ENCODE measurements around the gene IGSF23.

The IGSF23 gene

GRCh38 chr19:44645407-44646048 is 32.2 kb downstream of the IGSF23 start:
- Histone ChIP-seq H3K4me3 (ENCODE audit: insufficient read depth, low read length, poor library complexity, severe bottlenecking) (no peak overlapping the region), H3K4me2 (ENCODE audit: low read depth, low read length, poor library complexity, severe bottlenecking) (no peak overlapping the region), H3K27me3 (ENCODE audit: low read length) (no peaks in the 10 kb centered on the region), H3K9me2 (replicated peaks; ENCODE audit: insufficient read depth, low read length) (no peaks in the 10 kb centered on the region), H2AFZ (ENCODE audit: low read depth, low read length, severe bottlenecking) (no peak overlapping the region), H3K9ac (ENCODE audit: low read length) (no peak overlapping the region), H3K36me3 (ENCODE audit: low read length) (no peaks in the 10 kb centered on the region), H3K27ac (ENCODE audit: low read depth, low read length) (no peak overlapping the region), H3F3A (ENCODE audit: insufficient read depth) (no peaks in the 10 kb centered on the region), H3K9me3 (ENCODE audit: insufficient read depth, low read length) (no peaks in the 10 kb centered on the region), H4K20me1 (ENCODE audit: low read depth, low read length) (no peaks in the 10 kb centered on the region), H3K79me2 (ENCODE audit: insufficient read depth, low read length) (no peaks in the 10 kb centered on the region)
- TF ChIP-seq EZH2phosphoT487 (conservative IDR thresholded peaks at IDR 0.05; ENCODE audit: low read length) (no peak), CTCF (IDR thresholded peaks at IDR 0.05; ENCODE audit: insufficient read depth, low read length, poor library complexity, severe bottlenecking) (no peak)

DNA sequence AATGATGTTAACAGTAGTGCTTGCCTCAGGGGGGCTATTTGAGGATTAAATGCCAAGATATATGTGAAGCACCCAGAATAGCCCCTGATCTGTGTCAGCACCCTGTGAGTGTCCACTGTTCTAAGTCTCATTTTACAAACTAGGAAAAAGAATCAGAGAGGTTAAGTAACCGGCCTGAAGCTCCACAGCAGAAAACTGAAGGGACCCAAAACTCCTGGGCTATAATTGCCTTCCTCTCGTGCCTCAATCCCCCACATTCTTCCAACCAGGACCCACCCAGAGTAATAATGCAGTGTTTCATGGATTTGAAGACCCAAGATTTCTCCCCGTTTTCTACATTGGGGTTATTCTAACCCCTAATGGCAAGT is 32.7 kb downstream of the IGSF23 start:
- no peak for TF ChIP-seq EZH2phosphoT487 (conservative IDR thresholded peaks at IDR 0.05; ENCODE audit: low read length)
- TF ChIP-seq CTCF (IDR thresholded peaks at IDR 0.05; ENCODE audit: insufficient read depth, low read length, poor library complexity, severe bottlenecking) = no peak
- H3K9me2 ChIP-seq (replicated peaks; ENCODE audit: insufficient read depth, low read length) = no peaks in the 10 kb centered on the region
- no peaks in the 10 kb centered on the region for H3F3A ChIP-seq (ENCODE audit: insufficient read depth)
- no peak overlapping the region for H3K9ac ChIP-seq (ENCODE audit: low read length)
- H3K36me3 ChIP-seq (ENCODE audit: low read length) = no peaks in the 10 kb centered on the region
- H3K79me2 ChIP-seq (ENCODE audit: insufficient read depth, low read length) = no peaks in the 10 kb centered on the region
- H3K4me3 ChIP-seq (ENCODE audit: insufficient read depth, low read length, poor library complexity, severe bottlenecking) = no peak overlapping the region
- H3K27me3 ChIP-seq (ENCODE audit: low read length) = no peaks in the 10 kb centered on the region
- no peak overlapping the region for H3K4me2 ChIP-seq (ENCODE audit: low read depth, low read length, poor library complexity, severe bottlenecking)
- H2AFZ ChIP-seq (ENCODE audit: low read depth, low read length, severe bottlenecking) = no peak overlapping the region
- H3K27ac ChIP-seq (ENCODE audit: low read depth, low read length) = no peak overlapping the region
- H3K9me3 ChIP-seq (ENCODE audit: insufficient read depth, low read length) = no peaks in the 10 kb centered on the region
- no peaks in the 10 kb centered on the region for H4K20me1 ChIP-seq (ENCODE audit: low read depth, low read length)

GRCh38 chr19:44647144-44647543 is 33.8 kb downstream of the IGSF23 start:
- TF ChIP-seq EZH2phosphoT487 (conservative IDR thresholded peaks at IDR 0.05; ENCODE audit: low read length) = no peak
- no peak for TF ChIP-seq CTCF (IDR thresholded peaks at IDR 0.05; ENCODE audit: insufficient read depth, low read length, poor library complexity, severe bottlenecking)
- H3K4me2 ChIP-seq (ENCODE audit: low read depth, low read length, poor library complexity, severe bottlenecking) = no peak overlapping the region
- no peak overlapping the region for H3K9ac ChIP-seq (ENCODE audit: low read length)
- no peaks in the 10 kb centered on the region for H3K9me3 ChIP-seq (ENCODE audit: insufficient read depth, low read length)
- no peaks in the 10 kb centered on the region for H4K20me1 ChIP-seq (ENCODE audit: low read depth, low read length)
- no peaks in the 10 kb centered on the region for H3F3A ChIP-seq (ENCODE audit: insufficient read depth)
- no peaks in the 10 kb centered on the region for H3K36me3 ChIP-seq (ENCODE audit: low read length)
- H3K27ac ChIP-seq (ENCODE audit: low read depth, low read length) = no peak overlapping the region
- H3K79me2 ChIP-seq (ENCODE audit: insufficient read depth, low read length) = no peaks in the 10 kb centered on the region
- no peak overlapping the region for H2AFZ ChIP-seq (ENCODE audit: low read depth, low read length, severe bottlenecking)
- no peaks in the 10 kb centered on the region for H3K9me2 ChIP-seq (replicated peaks; ENCODE audit: insufficient read depth, low read length)
- H3K4me3 ChIP-seq (ENCODE audit: insufficient read depth, low read length, poor library complexity, severe bottlenecking) = no peak overlapping the region
- no peaks in the 10 kb centered on the region for H3K27me3 ChIP-seq (ENCODE audit: low read length)

All from SU-DHL-6 (cell line).